ENCODE measurements around the gene FAM193B.

- TF ChIP-seq JUND (IDR thresholded peaks at IDR 0.05), result no peak
- peak; percentile 2 for TF ChIP-seq CTCF (IDR thresholded peaks at IDR 0.05; ENCODE audit: low read depth, low read length, missing input control)
- TF ChIP-seq TAF1 (conservative IDR thresholded peaks at IDR 0.05), result no peak
- TF ChIP-seq REST (IDR thresholded peaks at IDR 0.05), result no peak
- TF ChIP-seq MAX (IDR thresholded peaks at IDR 0.05), result no peak
- TF ChIP-seq EGR1 (IDR thresholded peaks at IDR 0.05; ENCODE audit: low read depth in 2 of 2), result no peak
- no peak for TF ChIP-seq ZBTB33 (IDR thresholded peaks at IDR 0.05)
- no peak for TF ChIP-seq YY1 (IDR thresholded peaks at IDR 0.05)
- no peak for TF ChIP-seq RAD21 (IDR thresholded peaks at IDR 0.05)
- no peak for TF ChIP-seq FOXA1 (IDR thresholded peaks at IDR 0.05)
- no peak for TF ChIP-seq ATF3 (IDR thresholded peaks at IDR 0.05)
- no peak for TF ChIP-seq SP1 (IDR thresholded peaks at IDR 0.05)
- TF ChIP-seq GABPA (IDR thresholded peaks at IDR 0.05 in 1 of 2, conservative IDR thresholded peaks at IDR 0.05 in 1 of 2), result no peak
- no peak for TF ChIP-seq RXRA (IDR thresholded peaks at IDR 0.05)
Observed at GRCh38 chr5:177496070-177496726, 58.2 kb downstream of the FAM193B start.
